Parathyroid adenoma (tissue), 2 donors: ENCODE measurements around the gene ARMC9.
"Not testable (repeated sequence)": the region's sequence is repeated elsewhere in the genome, so short reads cannot be mapped to it uniquely, and the experiment has no call there.

Source experiments
- H2AFZ ChIP-seq: fragments of 300-600 bp; sonication (generic); one replicate; pipeline ENCODE4 v1.7.0; 2017; ENCODE audit warnings: antibody characterized with exemption, mild to moderate bottlenecking
- H3K27ac ChIP-seq: fragments of 300-600 bp; sonication (generic); one replicate; pipeline ENCODE4 v1.7.0; 2017
- H3K27me3 ChIP-seq: fragments of 300-600 bp; sonication (generic); one replicate; pipeline ENCODE4 v1.7.0; 2017; ENCODE audit warnings: low read length; ENCODE audit not compliant: control insufficient read depth, insufficient read depth
- H3K36me3 ChIP-seq: fragments of 300-600 bp; sonication (generic); one replicate; pipeline ENCODE4 v1.7.0; 2017; ENCODE audit warnings: low read length; ENCODE audit not compliant: control insufficient read depth, insufficient read depth
- H3K4me1 ChIP-seq: fragments of 300-600 bp; sonication (generic); one replicate; pipeline ENCODE4 v1.7.0; 2017; ENCODE audit warnings: control low read depth
- H3K4me2 ChIP-seq: fragments of 300-600 bp; sonication (generic); one replicate; pipeline ENCODE4 v1.7.0; 2017; ENCODE audit warnings: low read length
- H3K4me3 ChIP-seq: fragments of 300-600 bp; sonication (generic); one replicate; pipeline ENCODE4 v1.7.0; 2017; ENCODE audit warnings: low read depth, low read length
- H3K79me2 ChIP-seq: fragments of 300-600 bp; sonication (generic); one replicate; pipeline ENCODE4 v1.7.0; 2017; ENCODE audit warnings: control low read depth
- H3K9ac ChIP-seq: fragments of 300-600 bp; sonication (generic); one replicate; pipeline ENCODE4 v1.7.0; 2017; ENCODE audit warnings: mild to moderate bottlenecking
- H3K9me3 ChIP-seq: fragments of 300-600 bp; sonication (generic); one replicate; pipeline ENCODE4 v1.7.0; 2017; ENCODE audit warnings: low read length; ENCODE audit not compliant: control insufficient read depth
- CTCF ChIP-seq: fragments of 300-600 bp; sonication (generic); IDR thresholded peaks from one replicate; pipeline ENCODE4 v1.7.0; 2017; ENCODE audit warnings: antibody characterized with exemption, mild to moderate bottlenecking
- donor health status: primary hyperparathyroidism.

ARMC9 gene

GRCh38 chr2:231172025-231172424 is 26.4 kb upstream of the ARMC9 start:
- TF ChIP-seq CTCF, result no peak
- H3K9ac ChIP-seq, result no peak overlapping the region
- H3K4me3 ChIP-seq, result no peak overlapping the region
- H3K36me3 ChIP-seq, result peaks cover 2% of the 10 kb centered on the region
- H3K27ac ChIP-seq, result no peak overlapping the region
- no peaks in the 10 kb centered on the region for H3K27me3 ChIP-seq
- no peak overlapping the region for H3K4me2 ChIP-seq
- no peaks in the 10 kb centered on the region for H3K9me3 ChIP-seq
- no peak overlapping the region for H2AFZ ChIP-seq
- no peaks in the 10 kb centered on the region for H3K4me1 ChIP-seq
- H3K79me2 ChIP-seq, result no peaks in the 10 kb centered on the region

DNA sequence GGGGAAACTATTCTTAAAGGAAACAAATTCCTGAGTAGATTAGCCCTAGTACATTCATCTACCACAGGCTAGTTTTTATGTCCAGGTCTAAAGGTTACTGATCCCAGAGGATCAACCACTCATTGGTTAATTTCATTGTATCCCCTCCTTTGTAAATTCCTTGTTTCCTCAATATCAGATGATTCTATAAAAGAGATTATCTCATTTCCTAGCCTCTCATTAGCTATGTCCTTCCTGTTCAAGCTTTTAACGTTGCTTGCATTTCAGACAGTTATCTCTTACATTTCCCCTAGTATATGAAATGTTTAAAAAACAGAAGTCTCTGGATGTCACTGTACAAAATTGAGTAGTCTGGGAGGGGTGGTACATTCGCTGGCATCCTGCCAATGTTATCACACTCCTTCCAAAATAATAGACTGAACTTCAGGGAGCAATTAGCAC is 24.2 kb upstream of the ARMC9 start:
- Histone ChIP-seq H3K27me3 (no peaks in the 10 kb centered on the region), H3K9ac (no peak overlapping the region), H2AFZ (no peak overlapping the region), H3K9me3 (no peaks in the 10 kb centered on the region), H3K79me2 (no peaks in the 10 kb centered on the region), H3K4me3 (no peak overlapping the region), H3K36me3 (peaks cover 2% of the 10 kb centered on the region), H3K27ac (no peak overlapping the region), H3K4me1 (no peaks in the 10 kb centered on the region), H3K4me2 (no peak overlapping the region)
- no peak for TF ChIP-seq CTCF

DNA sequence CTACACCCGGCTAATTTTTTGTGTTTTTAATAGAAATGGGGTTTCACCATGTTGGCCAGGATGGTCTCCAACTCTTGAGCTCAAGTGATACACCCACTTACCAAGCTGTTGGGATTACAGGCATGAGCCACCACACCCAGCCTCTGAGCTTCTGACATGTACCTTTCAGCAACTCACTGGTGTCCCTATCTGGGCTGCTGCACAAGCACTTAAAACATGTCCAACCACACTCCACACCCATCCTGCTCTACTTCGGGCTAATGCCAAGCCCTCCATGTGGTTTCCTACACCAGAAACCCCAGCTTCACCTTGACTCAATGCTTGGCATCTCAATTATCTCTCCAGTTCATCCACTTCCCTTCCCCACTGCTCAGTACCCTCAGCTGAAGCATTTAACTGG is 22.4 kb upstream of the ARMC9 start:
- no peak for TF ChIP-seq CTCF
- H3K79me2 ChIP-seq, result no peaks in the 10 kb centered on the region
- no peaks in the 10 kb centered on the region for H3K27me3 ChIP-seq
- no peak overlapping the region for H3K27ac ChIP-seq
- H3K9ac ChIP-seq, result no peak overlapping the region
- H3K9me3 ChIP-seq, result no peaks in the 10 kb centered on the region
- no peak overlapping the region for H3K4me2 ChIP-seq
- H3K4me3 ChIP-seq, result no peak overlapping the region
- peaks cover 3% of the 10 kb centered on the region for H3K4me1 ChIP-seq
- peaks cover 2% of the 10 kb centered on the region for H3K36me3 ChIP-seq
- no peak overlapping the region for H2AFZ ChIP-seq

DNA sequence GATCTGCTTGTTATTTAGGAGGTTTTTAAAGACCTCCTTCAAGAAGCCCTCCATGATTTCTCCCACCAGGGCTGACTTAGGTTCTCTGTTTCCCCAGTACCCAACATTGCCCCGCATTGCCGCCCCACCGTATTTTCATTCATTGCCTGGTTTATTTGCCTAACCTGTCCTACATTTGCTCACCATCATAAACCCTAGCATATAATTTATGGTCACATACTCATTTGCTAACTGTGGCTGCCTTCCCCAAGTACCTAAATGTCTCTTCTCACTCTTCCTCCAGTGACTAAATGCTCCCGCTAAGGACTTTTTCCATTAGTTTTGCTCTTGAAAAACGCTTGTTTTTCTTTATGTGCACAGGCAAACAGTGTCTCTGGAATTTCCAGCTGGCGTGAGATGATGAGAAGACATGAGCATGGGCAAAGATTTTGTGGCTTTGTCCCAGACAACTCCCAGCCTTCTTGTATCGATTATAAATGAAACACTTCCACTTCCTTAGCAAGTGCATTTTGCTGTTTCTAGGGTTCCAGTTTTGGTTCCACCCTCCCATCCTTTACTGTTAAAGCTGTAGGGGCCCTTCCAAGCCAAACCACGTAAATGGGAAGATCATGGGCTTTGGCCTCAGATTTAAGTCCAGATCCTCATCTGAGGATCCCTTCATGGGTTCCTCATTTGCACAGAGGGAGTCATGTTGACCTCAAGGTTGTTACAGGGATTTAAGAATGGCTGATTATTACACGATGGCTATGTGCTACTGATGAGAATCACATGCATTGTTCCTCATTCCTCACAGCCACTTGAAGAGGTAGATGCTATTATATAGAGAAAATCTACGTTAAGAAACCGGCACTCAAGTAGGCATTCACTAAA is 21.0 kb upstream of the ARMC9 start:
- peaks cover 10% of the 10 kb centered on the region for H3K4me1 ChIP-seq
- H3K4me3 ChIP-seq, result no peak overlapping the region
- H3K79me2 ChIP-seq, result no peaks in the 10 kb centered on the region
- H3K9ac ChIP-seq, result no peak overlapping the region
- no peaks in the 10 kb centered on the region for H3K27me3 ChIP-seq
- H3K27ac ChIP-seq, result no peak overlapping the region
- H3K4me2 ChIP-seq, result no peak overlapping the region
- TF ChIP-seq CTCF, result no peak
- no peaks in the 10 kb centered on the region for H3K9me3 ChIP-seq
- H3K36me3 ChIP-seq, result no peaks in the 10 kb centered on the region
- no peak overlapping the region for H2AFZ ChIP-seq

- not testable (repeated sequence) for H3K4me2 ChIP-seq, H2AFZ ChIP-seq, H3K36me3 ChIP-seq, H3K9me3 ChIP-seq, H3K27me3 ChIP-seq, H3K4me3 ChIP-seq, H3K4me1 ChIP-seq, H3K9ac ChIP-seq, H3K79me2 ChIP-seq, H3K27ac ChIP-seq
Measured at GRCh38 chr2:231178805-231179204, 19.6 kb upstream of the ARMC9 start.
